Brain microvascular endothelial cell (primary cell): ENCODE data around the gene CIBAR2.

ENCODE experiments used
- DNase-seq: peaks from one replicate; pipeline ENCODE4 v3.0.0-alpha.2; 2020
- H3K27ac ChIP-seq: fragments of 250-450 bp; sonication (Bioruptor Pico); 2 replicates; pipeline ENCODE4 v1.5.1; 2020; ENCODE audit warnings: mild to moderate bottlenecking, moderate library complexity
- H3K27me3 ChIP-seq: fragments of 250-450 bp; sonication (Bioruptor Pico); replicated peaks from 2 replicates; pipeline ENCODE4 v1.5.1; 2020; ENCODE audit warnings: mild to moderate bottlenecking
- H3K36me3 ChIP-seq: fragments of 250-450 bp; sonication (Bioruptor Pico); replicated peaks from 2 replicates; pipeline ENCODE4 v1.5.1; 2020; ENCODE audit warnings: mild to moderate bottlenecking
- H3K4me3 ChIP-seq: 2 replicates; pipeline ENCODE4 v1.5.1; 2011; ENCODE audit warnings: low read depth, mild to moderate bottlenecking, control low read depth, low read length, moderate library complexity
- in situ Hi-C: cut with HindIII; loops from 2 replicates; pipeline ENCODE4 v1.10.0; 2017; ENCODE audit warnings: low sequenced_read_pairs, low pct_ligation_motif_present
- TF ChIP-seq, protein P1 (sequence below): IDR thresholded peaks from 2 replicates; pipeline ENCODE4 v1.5.1; 2011; ENCODE audit warnings: low read depth, mild to moderate bottlenecking, moderate library complexity, low read length, control low read depth, inconsistent platforms; ENCODE audit errors: missing control alignments

CIBAR2 gene

DNA sequence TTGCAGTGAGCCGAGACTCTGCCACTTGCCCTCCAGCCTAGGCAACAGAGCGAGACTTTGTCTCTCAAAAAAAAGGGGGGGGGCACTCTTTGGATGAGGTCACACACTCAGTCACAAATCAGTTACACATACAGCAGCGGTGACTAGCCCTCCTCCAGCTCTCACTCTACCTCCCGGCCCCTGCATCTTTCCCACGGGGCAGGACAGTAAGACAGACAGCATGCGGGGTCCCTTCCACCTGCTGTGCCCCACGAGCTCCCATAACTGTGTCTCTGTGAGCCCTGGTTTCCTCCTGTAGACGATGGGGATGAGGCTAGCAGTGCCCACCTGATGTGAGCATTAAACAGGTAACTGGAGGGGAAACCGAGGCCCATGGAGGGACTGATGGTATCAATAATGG lies 5.2 kb downstream of the CIBAR2 start:
- TF ChIP-seq, protein P1, sequence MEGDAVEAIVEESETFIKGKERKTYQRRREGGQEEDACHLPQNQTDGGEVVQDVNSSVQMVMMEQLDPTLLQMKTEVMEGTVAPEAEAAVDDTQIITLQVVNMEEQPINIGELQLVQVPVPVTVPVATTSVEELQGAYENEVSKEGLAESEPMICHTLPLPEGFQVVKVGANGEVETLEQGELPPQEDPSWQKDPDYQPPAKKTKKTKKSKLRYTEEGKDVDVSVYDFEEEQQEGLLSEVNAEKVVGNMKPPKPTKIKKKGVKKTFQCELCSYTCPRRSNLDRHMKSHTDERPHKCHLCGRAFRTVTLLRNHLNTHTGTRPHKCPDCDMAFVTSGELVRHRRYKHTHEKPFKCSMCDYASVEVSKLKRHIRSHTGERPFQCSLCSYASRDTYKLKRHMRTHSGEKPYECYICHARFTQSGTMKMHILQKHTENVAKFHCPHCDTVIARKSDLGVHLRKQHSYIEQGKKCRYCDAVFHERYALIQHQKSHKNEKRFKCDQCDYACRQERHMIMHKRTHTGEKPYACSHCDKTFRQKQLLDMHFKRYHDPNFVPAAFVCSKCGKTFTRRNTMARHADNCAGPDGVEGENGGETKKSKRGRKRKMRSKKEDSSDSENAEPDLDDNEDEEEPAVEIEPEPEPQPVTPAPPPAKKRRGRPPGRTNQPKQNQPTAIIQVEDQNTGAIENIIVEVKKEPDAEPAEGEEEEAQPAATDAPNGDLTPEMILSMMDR: no peak
- H3K27me3 ChIP-seq: no peaks in the 10 kb centered on the region
- in situ Hi-C loops: no loop called here
- no peak for DNase-seq
- H3K4me3 ChIP-seq: no peak overlapping the region
- H3K36me3 ChIP-seq: no peaks in the 10 kb centered on the region
- H3K27ac ChIP-seq: no peak overlapping the region

DNA sequence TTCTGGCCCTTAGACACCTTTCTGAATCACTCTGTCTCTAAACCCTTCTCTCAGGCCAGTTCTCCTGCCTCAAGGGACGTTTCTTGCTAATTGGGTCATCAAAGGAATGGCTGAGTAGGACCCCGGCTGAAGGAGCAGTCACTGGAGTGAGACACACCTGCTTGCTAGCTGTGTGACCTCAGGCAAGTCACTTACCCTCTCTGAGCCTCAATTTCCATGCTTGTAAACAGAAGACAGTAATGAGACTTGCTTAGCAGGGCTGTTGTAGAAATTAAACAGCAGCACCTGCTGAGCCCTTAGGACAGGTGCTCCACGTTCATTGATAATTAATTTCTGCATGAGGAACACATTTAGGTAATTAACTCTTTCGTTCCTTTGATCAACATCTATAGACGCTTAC lies 6.8 kb downstream of the CIBAR2 start:
- in situ Hi-C loops: no loop called here
- no peaks in the 10 kb centered on the region for H3K36me3 ChIP-seq
- TF ChIP-seq, protein P1: no peak
- H3K27ac ChIP-seq: no peak overlapping the region
- DNase-seq: no peak
- no peak overlapping the region for H3K4me3 ChIP-seq
- no peaks in the 10 kb centered on the region for H3K27me3 ChIP-seq

DNA sequence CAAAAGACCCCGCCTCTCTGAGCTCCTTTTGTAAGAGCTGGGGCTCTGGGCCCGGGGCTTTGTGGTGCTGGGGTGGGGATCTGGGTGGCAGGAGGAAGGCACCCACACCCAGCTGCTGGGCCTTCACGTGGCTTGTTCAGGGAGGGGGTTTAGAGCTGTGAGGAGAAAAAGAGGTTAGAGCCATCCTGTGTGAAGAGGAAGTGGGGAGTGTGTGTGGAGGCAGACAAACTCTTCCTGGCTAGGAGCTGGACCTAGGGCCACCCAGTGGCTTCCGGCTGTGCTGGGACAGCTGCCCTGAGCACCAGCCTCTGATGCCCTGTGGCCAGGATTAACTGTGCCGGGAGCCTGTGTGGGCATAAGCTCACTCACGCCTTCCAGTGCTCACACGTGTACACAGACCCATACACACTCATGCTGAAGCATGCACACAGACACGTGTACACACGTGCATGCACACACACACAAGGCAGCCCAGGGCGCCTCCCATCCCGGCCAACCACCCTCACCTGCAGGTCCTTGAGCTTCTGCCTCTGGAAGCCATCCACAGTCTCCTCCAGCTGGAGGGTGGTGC lies 7.4 kb downstream of the CIBAR2 start:
- Histone ChIP-seq H3K36me3 (no peaks in the 10 kb centered on the region), H3K27ac (no peak overlapping the region), H3K27me3 (no peaks in the 10 kb centered on the region), H3K4me3 (no peak overlapping the region)
- in situ Hi-C loops: no loop called here
- DNase-seq: no peak
- TF ChIP-seq, protein P1: no peak

DNA sequence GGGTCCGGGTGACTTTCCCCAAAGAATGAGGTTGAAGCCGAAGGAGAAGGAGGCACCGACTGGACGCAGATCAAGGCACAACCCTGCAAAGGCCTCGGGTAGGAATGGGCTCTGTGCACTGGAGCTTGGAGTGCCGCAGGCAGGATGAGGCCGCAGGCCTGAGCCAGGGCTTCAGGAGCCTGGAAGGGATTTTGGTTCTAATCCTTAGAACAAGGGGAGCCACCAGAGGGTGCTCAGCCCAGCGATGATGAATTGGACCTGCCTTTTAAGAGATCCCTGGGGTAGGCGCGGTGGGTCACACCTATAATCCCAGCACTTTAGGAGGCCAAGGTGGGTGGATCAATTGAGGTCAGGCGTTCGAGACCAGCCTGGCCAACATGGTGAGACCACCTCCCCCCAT lies 8.1 kb downstream of the CIBAR2 start:
- Histone ChIP-seq H3K4me3 (no peak overlapping the region), H3K27me3 (no peaks in the 10 kb centered on the region), H3K36me3 (no peaks in the 10 kb centered on the region), H3K27ac (no peak overlapping the region)
- TF ChIP-seq, protein P1: no peak
- DNase-seq: no peak
- in situ Hi-C loops: no loop called here

DNA sequence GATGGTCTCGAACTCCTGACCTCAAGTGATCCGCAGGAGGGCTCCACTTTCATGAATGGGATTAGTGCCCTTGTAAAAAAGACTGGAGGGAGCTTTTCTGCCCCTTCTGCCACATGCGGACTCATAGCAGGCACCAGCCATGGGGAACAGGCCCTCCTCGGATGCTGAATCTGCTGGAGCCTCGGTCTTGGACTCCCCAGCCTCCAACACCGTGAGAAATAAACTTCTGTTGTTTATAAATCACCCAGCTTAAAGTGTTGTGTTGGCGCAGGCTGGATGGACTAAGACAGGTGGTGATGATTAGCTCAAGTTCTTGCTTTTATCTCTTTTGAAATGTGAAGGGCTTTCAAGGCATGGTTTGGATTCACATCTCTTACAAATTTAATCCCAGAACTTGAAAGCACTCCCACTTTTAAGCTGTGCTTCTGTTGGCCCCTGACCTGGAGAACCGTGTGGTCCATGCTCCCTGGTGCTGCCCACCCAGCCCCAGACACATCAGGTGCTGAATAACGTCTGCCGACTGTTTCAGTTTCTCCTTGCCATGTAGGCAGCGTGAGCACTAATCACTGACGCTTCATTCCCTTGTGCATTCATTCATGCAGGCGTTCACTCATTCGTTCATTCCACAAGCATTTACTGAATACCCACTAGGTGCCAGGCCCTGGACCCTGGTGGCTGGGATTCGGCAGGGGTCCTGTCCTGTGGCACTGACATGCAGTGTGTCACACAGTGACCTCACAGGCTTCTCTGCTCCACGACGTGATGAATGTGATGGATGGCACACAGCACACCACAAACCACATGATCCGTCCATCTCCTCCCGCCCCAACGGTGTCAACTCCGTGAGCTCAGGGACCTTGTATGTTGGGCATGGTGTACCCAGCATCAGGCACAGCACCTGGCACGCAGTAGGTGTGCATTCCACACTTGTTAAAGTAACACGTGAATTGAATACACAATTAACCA lies 8.9 kb downstream of the CIBAR2 start:
- Histone ChIP-seq H3K27ac (no peak overlapping the region), H3K36me3 (no peaks in the 10 kb centered on the region), H3K4me3 (no peak overlapping the region), H3K27me3 (no peaks in the 10 kb centered on the region)
- in situ Hi-C loops: no loop called here
- no peak for DNase-seq
- TF ChIP-seq, protein P1: no peak
